ENCODE results near the gene SMTNL2.

Gene SMTNL2

DNA sequence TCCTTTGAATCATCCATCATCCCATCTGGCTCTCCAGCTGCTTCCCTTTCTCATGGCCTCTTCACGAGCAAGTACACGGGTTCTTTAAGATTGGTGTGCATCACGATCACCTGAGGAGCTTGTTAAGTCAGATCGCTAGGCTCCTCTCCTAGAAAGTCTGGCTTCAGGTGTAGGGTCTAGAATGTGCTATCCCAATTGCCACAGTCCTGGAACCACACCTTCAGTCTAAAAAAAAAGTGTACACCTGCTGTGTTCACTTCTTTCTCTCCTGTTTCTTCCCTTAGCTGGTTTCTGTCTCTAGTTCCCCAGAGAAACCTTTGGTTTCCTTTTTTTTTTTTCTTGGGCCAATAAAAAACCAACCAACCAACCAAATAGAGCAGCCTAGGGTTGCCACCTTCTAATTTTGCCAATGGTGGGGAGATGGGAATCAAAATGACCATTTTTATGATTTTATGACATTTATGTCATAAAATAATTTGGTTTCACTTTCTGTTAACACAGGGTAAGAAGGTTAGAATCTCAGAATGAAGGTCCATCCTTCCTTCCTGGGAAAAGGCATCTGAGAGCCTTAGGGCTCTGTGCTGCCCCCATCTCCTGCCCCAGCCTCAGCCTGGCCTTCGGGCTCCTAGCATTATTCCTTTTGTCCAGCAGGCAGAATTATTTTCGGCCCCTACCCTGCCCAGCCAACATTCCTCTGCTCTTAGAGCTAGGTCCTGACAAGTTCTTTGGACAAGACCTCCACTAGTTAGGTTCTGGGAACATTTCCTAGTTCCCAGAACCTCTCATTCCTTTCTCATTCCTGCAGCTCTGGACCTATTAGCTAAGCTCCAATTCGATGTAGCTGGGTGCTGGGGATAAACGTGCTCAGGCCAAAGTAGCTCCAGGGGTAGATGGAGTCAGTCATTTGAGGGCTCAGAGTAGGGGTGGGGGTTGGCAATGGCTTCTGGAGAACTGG lies 22.0 kb upstream of the SMTNL2 start:
- TF ChIP-seq, protein P1, sequence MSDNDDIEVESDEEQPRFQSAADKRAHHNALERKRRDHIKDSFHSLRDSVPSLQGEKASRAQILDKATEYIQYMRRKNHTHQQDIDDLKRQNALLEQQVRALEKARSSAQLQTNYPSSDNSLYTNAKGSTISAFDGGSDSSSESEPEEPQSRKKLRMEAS (IDR thresholded peaks at IDR 0.05; ENCODE audit: low read depth, low read length): no peak
- TF ChIP-seq CTCF (IDR thresholded peaks at IDR 0.05; ENCODE audit: low read depth, low read length) (no peak), MYC (IDR thresholded peaks at IDR 0.05; ENCODE audit: low read depth, low read length) (no peak), POLR2A (IDR thresholded peaks at IDR 0.05; ENCODE audit: extremely low read depth, insufficient read length) (no peak)

GRCh38 chr17:4565209-4566141 lies 18.9 kb upstream of the SMTNL2 start:
- no peak overlapping the region for H3K4me3 ChIP-seq (ENCODE audit: low read depth, low read length)
- DNase-seq (ENCODE audit: low read depth): peak; percentile 79
- TF ChIP-seq, protein P1 (IDR thresholded peaks at IDR 0.05; ENCODE audit: low read depth, low read length): peak; percentile 54; the same call in 1 of the 2 replicates
- TF ChIP-seq CTCF (IDR thresholded peaks at IDR 0.05; ENCODE audit: low read depth, low read length) (peak; percentile 53), POLR2A (IDR thresholded peaks at IDR 0.05; ENCODE audit: extremely low read depth, insufficient read length) (no peak)

More for the DNA sequence above, 22.0 kb upstream of the SMTNL2 start:
- DNase-seq (ENCODE audit: low read depth): no peak
- no peak overlapping the region for H3K4me3 ChIP-seq (ENCODE audit: low read depth, low read length)

DNA sequence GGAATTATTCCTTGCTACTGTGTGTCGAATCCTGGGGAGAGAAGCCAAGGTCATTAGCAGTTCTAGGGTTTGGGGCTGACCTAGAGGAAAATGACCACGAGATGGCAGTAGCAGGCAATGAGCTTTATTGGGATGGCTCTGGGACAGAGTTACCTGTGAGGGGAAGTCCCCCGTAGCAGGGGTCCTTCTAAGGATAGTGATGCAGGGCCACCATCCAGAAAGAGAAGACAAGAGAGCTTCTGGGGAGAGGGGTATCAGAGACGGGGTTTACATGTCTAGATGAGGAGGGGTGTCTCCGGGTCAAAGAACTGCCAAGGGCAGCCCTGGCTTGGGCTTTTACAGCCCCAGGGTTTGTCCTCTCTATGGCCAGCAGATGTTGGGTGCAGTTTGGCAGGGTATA lies 17.5 kb upstream of the SMTNL2 start:
- TF ChIP-seq POLR2A (IDR thresholded peaks at IDR 0.05; ENCODE audit: extremely low read depth, insufficient read length): no peak
- TF ChIP-seq MYC (IDR thresholded peaks at IDR 0.05; ENCODE audit: low read depth, low read length): no peak
- TF ChIP-seq, protein P1 (IDR thresholded peaks at IDR 0.05; ENCODE audit: low read depth, low read length): no peak
- peak; percentile 41 for TF ChIP-seq CTCF (IDR thresholded peaks at IDR 0.05; ENCODE audit: low read depth, low read length)
- H3K4me3 ChIP-seq (ENCODE audit: low read depth, low read length): no peak overlapping the region
- DNase-seq (ENCODE audit: low read depth): peak; percentile 58

GRCh38 chr17:4569591-4569990 lies 14.7 kb upstream of the SMTNL2 start:
- no peak for DNase-seq (ENCODE audit: low read depth)
- TF ChIP-seq CTCF (IDR thresholded peaks at IDR 0.05; ENCODE audit: low read depth, low read length): no peak
- no peak for TF ChIP-seq MYC (IDR thresholded peaks at IDR 0.05; ENCODE audit: low read depth, low read length)
- no peak for TF ChIP-seq POLR2A (IDR thresholded peaks at IDR 0.05; ENCODE audit: extremely low read depth, insufficient read length)
- TF ChIP-seq, protein P1 (IDR thresholded peaks at IDR 0.05; ENCODE audit: low read depth, low read length): no peak
- no peak overlapping the region for H3K4me3 ChIP-seq (ENCODE audit: low read depth, low read length)

- no peak for DNase-seq (ENCODE audit: low read depth)
- no peak overlapping the region for H3K4me3 ChIP-seq (ENCODE audit: low read depth, low read length)
- no peak for TF ChIP-seq MYC (IDR thresholded peaks at IDR 0.05; ENCODE audit: low read depth, low read length)
- TF ChIP-seq, protein P1 (IDR thresholded peaks at IDR 0.05; ENCODE audit: low read depth, low read length): no peak
- TF ChIP-seq CTCF (IDR thresholded peaks at IDR 0.05; ENCODE audit: low read depth, low read length): no peak
- TF ChIP-seq POLR2A (IDR thresholded peaks at IDR 0.05; ENCODE audit: extremely low read depth, insufficient read length): no peak
These were observed 12.2 kb upstream of the SMTNL2 start for GRCh38 chr17:4572131-4572530.

Data from NB4 (cell line).